Measurements from ENCODE around the gene KRTAP5-10.
"Not testable (repeated sequence)": the region's sequence is repeated elsewhere in the genome, so short reads cannot be mapped to it uniquely, and the experiment has no call there.

Gene KRTAP5-10

GRCh38 chr11:71611218-71611910 is 46.0 kb downstream of the KRTAP5-10 start:
- not testable (repeated sequence) for DNase-seq (ENCODE audit: low read depth)

- DNase-seq (ENCODE audit: low read depth) = not testable (repeated sequence)
Observed at GRCh38 chr11:71613931-71614330, 48.6 kb downstream of the KRTAP5-10 start.

- not testable (repeated sequence) for DNase-seq (ENCODE audit: low read depth)
Observed at GRCh38 chr11:71614366-71614917, 49.1 kb downstream of the KRTAP5-10 start.

- DNase-seq (ENCODE audit: low read depth) = not testable (repeated sequence)
Observed at GRCh38 chr11:71615003-71615402, 49.6 kb downstream of the KRTAP5-10 start.

Measured in GM04503 (cell line).